Measurements from ENCODE around the gene FRG2B.
"Not testable (repeated sequence)": the region's sequence is repeated elsewhere in the genome, so short reads cannot be mapped to it uniquely, and the experiment has no call there.

FRG2B gene

GRCh38 chr10:133592716-133593115 is 33.9 kb downstream of the FRG2B start:
- no peak for DNase-seq

- DNase-seq = no peak
These were observed 35.6 kb downstream of the FRG2B start for GRCh38 chr10:133590970-133591359.

- no peak for DNase-seq
These were observed 36.2 kb downstream of the FRG2B start for GRCh38 chr10:133590226-133590969.

- DNase-seq = not testable (repeated sequence)
These were observed 49.6 kb downstream of the FRG2B start for GRCh38 chr10:133577037-133577436.
